ENCODE measurements around the gene PARVB.

The PARVB gene

DNA sequence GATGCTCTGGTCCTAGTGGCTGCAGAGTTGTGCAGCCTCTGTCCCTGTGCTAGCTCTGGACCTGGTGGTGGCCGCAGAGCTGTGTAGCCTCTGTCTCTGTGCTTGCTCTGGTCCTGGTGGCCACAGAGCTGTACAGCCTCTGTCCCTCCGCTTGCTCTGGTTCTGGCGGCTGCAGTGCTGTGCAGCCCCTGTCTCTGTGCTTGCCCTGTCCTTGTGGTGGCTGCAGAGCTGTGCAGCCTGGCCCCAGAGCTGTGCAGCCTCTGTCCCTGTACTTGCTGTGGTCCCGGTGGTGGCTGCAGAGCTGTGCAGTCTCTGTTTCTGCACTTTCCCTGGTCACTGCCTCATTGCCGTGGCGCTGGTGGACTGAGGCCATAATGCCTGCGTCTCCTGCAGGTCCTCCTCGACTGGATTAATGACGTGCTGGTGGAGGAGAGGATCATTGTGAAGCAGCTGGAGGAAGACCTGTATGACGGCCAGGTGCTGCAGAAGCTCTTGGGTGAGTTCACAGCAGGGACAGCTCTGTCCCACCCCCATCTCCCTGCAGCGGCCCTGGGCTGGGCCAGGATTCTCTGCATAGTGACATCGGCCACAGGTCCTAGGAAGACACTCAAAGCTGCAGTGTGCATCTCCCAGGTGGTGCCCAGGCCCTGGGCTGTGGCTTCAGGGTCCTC lies 94.7 kb downstream of the PARVB start:
- Histone ChIP-seq H2AFZ (ENCODE audit: low read length) (no peak overlapping the region), H3K4me3 (ENCODE audit: low read depth, low read length, poor library complexity, severe bottlenecking) (no peak overlapping the region), H3K79me2 (ENCODE audit: insufficient read depth, low read length) (no peaks in the 10 kb centered on the region), H3K9ac (ENCODE audit: low read length) (no peak overlapping the region), H3F3A (ENCODE audit: insufficient read depth, low read length) (no peaks in the 10 kb centered on the region), H3K27ac (ENCODE audit: low read depth, low read length, poor library complexity, severe bottlenecking) (no peak overlapping the region), H3K9me2 (ENCODE audit: low read depth, low read length) (no peaks in the 10 kb centered on the region), H4K20me1 (ENCODE audit: insufficient read depth, low read length) (no peaks in the 10 kb centered on the region), H3K27me3 (ENCODE audit: insufficient read depth, low read length) (no peaks in the 10 kb centered on the region), H3K4me2 (ENCODE audit: low read length) (no peak overlapping the region), H3K9me3 (ENCODE audit: low read length) (no peaks in the 10 kb centered on the region), H3K36me3 (ENCODE audit: insufficient read depth, low read length) (peaks cover 25% of the 10 kb centered on the region), H3K4me1 (ENCODE audit: insufficient read depth, low read length, severe bottlenecking) (peaks cover 8% of the 10 kb centered on the region)
- TF ChIP-seq CTCF (IDR thresholded peaks at IDR 0.05; ENCODE audit: low read length) (no peak), EZH2 (IDR thresholded peaks at IDR 0.05; ENCODE audit: borderline replicate concordance, low read length) (no peak)

GRCh38 chr22:44119669-44120313 lies 95.7 kb downstream of the PARVB start:
- H3K4me1 ChIP-seq (ENCODE audit: insufficient read depth, low read length, severe bottlenecking), result peaks cover 8% of the 10 kb centered on the region
- H3K27ac ChIP-seq (ENCODE audit: low read depth, low read length, poor library complexity, severe bottlenecking), result no peak overlapping the region
- no peak overlapping the region for H3K9ac ChIP-seq (ENCODE audit: low read length)
- peaks cover 25% of the 10 kb centered on the region for H3K36me3 ChIP-seq (ENCODE audit: insufficient read depth, low read length)
- H3K9me2 ChIP-seq (ENCODE audit: low read depth, low read length), result no peaks in the 10 kb centered on the region
- H3K4me2 ChIP-seq (ENCODE audit: low read length), result no peak overlapping the region
- H3K4me3 ChIP-seq (ENCODE audit: low read depth, low read length, poor library complexity, severe bottlenecking), result no peak overlapping the region
- H3K9me3 ChIP-seq (ENCODE audit: low read length), result no peaks in the 10 kb centered on the region
- no peaks in the 10 kb centered on the region for H3F3A ChIP-seq (ENCODE audit: insufficient read depth, low read length)
- H3K79me2 ChIP-seq (ENCODE audit: insufficient read depth, low read length), result no peaks in the 10 kb centered on the region
- no peak overlapping the region for H2AFZ ChIP-seq (ENCODE audit: low read length)
- TF ChIP-seq CTCF (IDR thresholded peaks at IDR 0.05; ENCODE audit: low read length), result no peak
- no peak for TF ChIP-seq EZH2 (IDR thresholded peaks at IDR 0.05; ENCODE audit: borderline replicate concordance, low read length)
- H4K20me1 ChIP-seq (ENCODE audit: insufficient read depth, low read length), result no peaks in the 10 kb centered on the region
- H3K27me3 ChIP-seq (ENCODE audit: insufficient read depth, low read length), result no peaks in the 10 kb centered on the region

- H3K9me2 ChIP-seq (ENCODE audit: low read depth, low read length), result no peaks in the 10 kb centered on the region
- no peaks in the 10 kb centered on the region for H3F3A ChIP-seq (ENCODE audit: insufficient read depth, low read length)
- no peak overlapping the region for H2AFZ ChIP-seq (ENCODE audit: low read length)
- H3K9me3 ChIP-seq (ENCODE audit: low read length), result no peaks in the 10 kb centered on the region
- no peak overlapping the region for H3K9ac ChIP-seq (ENCODE audit: low read length)
- H3K27me3 ChIP-seq (ENCODE audit: insufficient read depth, low read length), result no peaks in the 10 kb centered on the region
- H3K4me3 ChIP-seq (ENCODE audit: low read depth, low read length, poor library complexity, severe bottlenecking), result no peak overlapping the region
- H3K4me1 ChIP-seq (ENCODE audit: insufficient read depth, low read length, severe bottlenecking), result peaks cover 8% of the 10 kb centered on the region
- no peaks in the 10 kb centered on the region for H3K79me2 ChIP-seq (ENCODE audit: insufficient read depth, low read length)
- H3K36me3 ChIP-seq (ENCODE audit: insufficient read depth, low read length), result peaks cover 25% of the 10 kb centered on the region
- no peaks in the 10 kb centered on the region for H4K20me1 ChIP-seq (ENCODE audit: insufficient read depth, low read length)
- no peak overlapping the region for H3K27ac ChIP-seq (ENCODE audit: low read depth, low read length, poor library complexity, severe bottlenecking)
- no peak overlapping the region for H3K4me2 ChIP-seq (ENCODE audit: low read length)
- TF ChIP-seq EZH2 (IDR thresholded peaks at IDR 0.05; ENCODE audit: borderline replicate concordance, low read length) (no peak), CTCF (IDR thresholded peaks at IDR 0.05; ENCODE audit: low read length) (no peak)
These were observed 96.2 kb downstream of the PARVB start for GRCh38 chr22:44120314-44120704.

Measured in OCI-LY1 (cell line).